GM19351 (cell line): ENCODE measurements around the gene CDS2.

ENCODE experiments used
- ATAC-seq: cut with Tn5 transposase; IDR thresholded peaks from one replicate; pipeline ENCODE4 v1.9.1; 2021; ENCODE audit warnings: mild to moderate bottlenecking, moderate library complexity; ENCODE audit not compliant: unreplicated experiment

CDS2 gene

GRCh38 chr20:5177071-5177470, 50.3 kb downstream of the CDS2 start:
- ATAC-seq = no peak

- ATAC-seq = no peak
Measured at GRCh38 chr20:5178046-5178445, 51.2 kb downstream of the CDS2 start.

GRCh38 chr20:5180421-5180820, 53.6 kb downstream of the CDS2 start:
- no peak for ATAC-seq

GRCh38 chr20:5180933-5181332, 54.1 kb downstream of the CDS2 start:
- ATAC-seq = no peak

GRCh38 chr20:5181492-5181891, 54.7 kb downstream of the CDS2 start:
- ATAC-seq = no peak

GRCh38 chr20:5181958-5182357, 55.1 kb downstream of the CDS2 start:
- no peak for ATAC-seq

GRCh38 chr20:5182615-5183254, 55.9 kb downstream of the CDS2 start:
- ATAC-seq = no peak

GRCh38 chr20:5183731-5184474, 57.1 kb downstream of the CDS2 start:
- no peak for ATAC-seq

GRCh38 chr20:5184684-5185083, 57.9 kb downstream of the CDS2 start:
- ATAC-seq = no peak

GRCh38 chr20:5187122-5187521, 60.3 kb downstream of the CDS2 start:
- ATAC-seq = no peak

GRCh38 chr20:5188736-5189135, 61.9 kb downstream of the CDS2 start:
- no peak for ATAC-seq

GRCh38 chr20:5189917-5190316, 63.1 kb downstream of the CDS2 start:
- ATAC-seq = no peak

- no peak for ATAC-seq
Measured at GRCh38 chr20:5190444-5190843, 63.6 kb downstream of the CDS2 start.

GRCh38 chr20:5191829-5192569, 65.2 kb downstream of the CDS2 start:
- peak; percentile 72 for ATAC-seq

- ATAC-seq = peak; percentile 57
Measured at GRCh38 chr20:5192570-5193431, 66.0 kb downstream of the CDS2 start.

- no peak for ATAC-seq
Measured at GRCh38 chr20:5195655-5196054, 68.8 kb downstream of the CDS2 start.

GRCh38 chr20:5196149-5196548, 69.3 kb downstream of the CDS2 start:
- no peak for ATAC-seq

- ATAC-seq = no peak
Measured at GRCh38 chr20:5197270-5197827, 70.5 kb downstream of the CDS2 start.

GRCh38 chr20:5197847-5198650, 71.2 kb downstream of the CDS2 start:
- no peak for ATAC-seq

GRCh38 chr20:5198651-5198924, 71.8 kb downstream of the CDS2 start:
- ATAC-seq = no peak
